ENCODE measurements around the gene SS18.

SS18 gene

GRCh38 chr18:26003356-26003755 is 87.1 kb downstream of the SS18 start:
- peak in 1 of 56 donors; percentile 4 for DNase-seq

GRCh38 chr18:26002375-26002910 is 88.0 kb downstream of the SS18 start:
- DNase-seq = no peak

GRCh38 chr18:25998461-25998860 is 92.0 kb downstream of the SS18 start:
- DNase-seq = no peak

- DNase-seq = no peak
Measured at GRCh38 chr18:25992566-25992965, 97.8 kb downstream of the SS18 start.

- no peak for DNase-seq
Measured at GRCh38 chr18:25990473-25990872, 99.9 kb downstream of the SS18 start.

- DNase-seq = no peak
Measured at GRCh38 chr18:25985707-25986394, 104.6 kb downstream of the SS18 start.

GRCh38 chr18:25983730-25984129 is 106.7 kb downstream of the SS18 start:
- DNase-seq = no peak

GRCh38 chr18:25982961-25983360 is 107.5 kb downstream of the SS18 start:
- DNase-seq = no peak

- DNase-seq = no peak
Measured at GRCh38 chr18:25982153-25982552, 108.3 kb downstream of the SS18 start.

- no peak for DNase-seq
Measured at GRCh38 chr18:25979369-25980040, 110.9 kb downstream of the SS18 start.

GRCh38 chr18:25976554-25976953 is 113.9 kb downstream of the SS18 start:
- DNase-seq = peak in 3 of 56 donors; percentile 1 to 4 (median 3)

GRCh38 chr18:25974630-25975077 is 115.8 kb downstream of the SS18 start:
- no peak for DNase-seq

Measured in nucleus accumbens (tissue), 56 donors.